Tibial nerve (tissue), 4 donors: ENCODE measurements around the gene SV2A.

Experiments used
- EP300 ChIP-seq, 2 donors: sonication (generic); formaldehyde crosslinking; IDR thresholded peaks; one replicate each; pipeline ENCODE4 v1.6.1; 2017; ENCODE audit warnings: antibody characterized with exemption in 2 of 2, mild to moderate bottlenecking in 1 of 2
- POLR2A ChIP-seq, 2 donors: fragments of 450-650 bp; IDR thresholded peaks; one replicate each; pipeline ENCODE4 v1.6.1; 2017; ENCODE audit warnings: antibody characterized with exemption in 2 of 2, mild to moderate bottlenecking in 2 of 2, moderate library complexity in 2 of 2
- TF ChIP-seq, protein P1 (sequence below), 5 experiments: fragments of 200-600 bp in 3 of 5; fragments of 450-650 bp in 2 of 5; sonication (generic) in 3 of 5; IDR thresholded peaks; one replicate each; pipeline ENCODE4 v1.5.1; 2016 to 2019; ENCODE audit warnings: antibody characterized with exemption in 5 of 5, mild to moderate bottlenecking in 3 of 5, moderate library complexity in 2 of 5

GRCh38 chr1:149937759-149938158, 20.1 kb upstream of the SV2A start:
- TF ChIP-seq, protein P1, sequence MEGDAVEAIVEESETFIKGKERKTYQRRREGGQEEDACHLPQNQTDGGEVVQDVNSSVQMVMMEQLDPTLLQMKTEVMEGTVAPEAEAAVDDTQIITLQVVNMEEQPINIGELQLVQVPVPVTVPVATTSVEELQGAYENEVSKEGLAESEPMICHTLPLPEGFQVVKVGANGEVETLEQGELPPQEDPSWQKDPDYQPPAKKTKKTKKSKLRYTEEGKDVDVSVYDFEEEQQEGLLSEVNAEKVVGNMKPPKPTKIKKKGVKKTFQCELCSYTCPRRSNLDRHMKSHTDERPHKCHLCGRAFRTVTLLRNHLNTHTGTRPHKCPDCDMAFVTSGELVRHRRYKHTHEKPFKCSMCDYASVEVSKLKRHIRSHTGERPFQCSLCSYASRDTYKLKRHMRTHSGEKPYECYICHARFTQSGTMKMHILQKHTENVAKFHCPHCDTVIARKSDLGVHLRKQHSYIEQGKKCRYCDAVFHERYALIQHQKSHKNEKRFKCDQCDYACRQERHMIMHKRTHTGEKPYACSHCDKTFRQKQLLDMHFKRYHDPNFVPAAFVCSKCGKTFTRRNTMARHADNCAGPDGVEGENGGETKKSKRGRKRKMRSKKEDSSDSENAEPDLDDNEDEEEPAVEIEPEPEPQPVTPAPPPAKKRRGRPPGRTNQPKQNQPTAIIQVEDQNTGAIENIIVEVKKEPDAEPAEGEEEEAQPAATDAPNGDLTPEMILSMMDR (IDR thresholded peaks at IDR 0.05), result no peak
- TF ChIP-seq POLR2A (IDR thresholded peaks at IDR 0.05), result no peak
- no peak for TF ChIP-seq EP300 (IDR thresholded peaks at IDR 0.05)
